Measurements from ENCODE around the gene ETS1.

The ETS1 gene

GRCh38 chr11:128437136-128437535 lies 150.2 kb downstream of the ETS1 start:
- no peak for DNase-seq
- no peak for TF ChIP-seq CTCF (IDR thresholded peaks at IDR 0.05; ENCODE audit: low read depth, low read length)
- Histone ChIP-seq H3K9me3 (ENCODE audit: severe bottlenecking) (no peaks in the 10 kb centered on the region), H3K36me3 (no peaks in the 10 kb centered on the region), H3K27ac (no peak overlapping the region), H3K27me3 (ENCODE audit: insufficient read depth, low read depth, severe bottlenecking) (no peaks in the 10 kb centered on the region), H3K4me3 (ENCODE audit: low read depth, low read length) (no peak overlapping the region)

- Histone ChIP-seq H3K27ac (no peak overlapping the region), H3K9me3 (ENCODE audit: severe bottlenecking) (no peaks in the 10 kb centered on the region), H3K4me3 (ENCODE audit: low read depth, low read length) (no peak overlapping the region), H3K27me3 (ENCODE audit: insufficient read depth, low read depth, severe bottlenecking) (no peaks in the 10 kb centered on the region), H3K36me3 (no peaks in the 10 kb centered on the region)
- DNase-seq = no peak
- no peak for TF ChIP-seq CTCF (IDR thresholded peaks at IDR 0.05; ENCODE audit: low read depth, low read length)
Observed at GRCh38 chr11:128434818-128435217, 152.5 kb downstream of the ETS1 start.

- Histone ChIP-seq H3K27me3 (ENCODE audit: insufficient read depth, low read depth, severe bottlenecking) (no peaks in the 10 kb centered on the region), H3K9me3 (ENCODE audit: severe bottlenecking) (no peaks in the 10 kb centered on the region), H3K27ac (no peak overlapping the region), H3K4me3 (ENCODE audit: low read depth, low read length) (no peak overlapping the region), H3K36me3 (no peaks in the 10 kb centered on the region)
- TF ChIP-seq CTCF (IDR thresholded peaks at IDR 0.05; ENCODE audit: low read depth, low read length) = no peak
- no peak for DNase-seq
Observed at GRCh38 chr11:128434411-128434810, 152.9 kb downstream of the ETS1 start.

GRCh38 chr11:128432926-128433325 lies 154.4 kb downstream of the ETS1 start:
- Histone ChIP-seq H3K4me3 (ENCODE audit: low read depth, low read length) (no peak overlapping the region), H3K27me3 (ENCODE audit: insufficient read depth, low read depth, severe bottlenecking) (no peaks in the 10 kb centered on the region), H3K27ac (no peak overlapping the region), H3K9me3 (ENCODE audit: severe bottlenecking) (no peaks in the 10 kb centered on the region), H3K36me3 (no peaks in the 10 kb centered on the region)
- no peak for TF ChIP-seq CTCF (IDR thresholded peaks at IDR 0.05; ENCODE audit: low read depth, low read length)
- DNase-seq = no peak

- H3K36me3 ChIP-seq = no peaks in the 10 kb centered on the region
- H3K27ac ChIP-seq = no peak overlapping the region
- H3K27me3 ChIP-seq (ENCODE audit: insufficient read depth, low read depth, severe bottlenecking) = no peaks in the 10 kb centered on the region
- H3K4me3 ChIP-seq (ENCODE audit: low read depth, low read length) = no peak overlapping the region
- no peak for DNase-seq
- TF ChIP-seq CTCF (IDR thresholded peaks at IDR 0.05; ENCODE audit: low read depth, low read length) = no peak
- H3K9me3 ChIP-seq (ENCODE audit: severe bottlenecking) = no peaks in the 10 kb centered on the region
Observed at GRCh38 chr11:128431931-128432330, 155.4 kb downstream of the ETS1 start.

GRCh38 chr11:128428935-128429334 lies 158.4 kb downstream of the ETS1 start:
- no peaks in the 10 kb centered on the region for H3K9me3 ChIP-seq (ENCODE audit: severe bottlenecking)
- DNase-seq = no peak
- H3K27me3 ChIP-seq (ENCODE audit: insufficient read depth, low read depth, severe bottlenecking) = no peaks in the 10 kb centered on the region
- H3K27ac ChIP-seq = no peak overlapping the region
- H3K36me3 ChIP-seq = no peaks in the 10 kb centered on the region
- H3K4me3 ChIP-seq (ENCODE audit: low read depth, low read length) = no peak overlapping the region
- TF ChIP-seq CTCF (IDR thresholded peaks at IDR 0.05; ENCODE audit: low read depth, low read length) = no peak

All from WERI-Rb-1 (cell line).